ENCODE data around the gene MVB12B.

DNA sequence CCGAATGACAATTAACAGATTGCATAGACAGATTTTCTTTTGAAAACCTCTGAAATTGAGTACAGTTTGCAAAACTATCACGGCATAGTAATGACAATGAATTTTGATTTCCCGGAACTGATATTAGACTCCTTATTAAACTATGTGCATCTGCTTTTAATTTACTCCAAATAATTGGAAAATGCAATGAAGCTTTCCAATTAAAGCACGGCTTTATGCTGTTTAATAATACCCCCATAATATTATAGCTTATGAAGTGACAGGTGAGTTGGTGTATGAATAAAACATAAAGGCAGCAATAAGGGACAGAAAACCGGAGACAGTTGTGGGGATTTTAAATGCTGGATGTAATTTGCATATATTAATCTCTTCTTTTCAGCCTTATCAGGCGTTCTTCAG, 110.6 kb downstream of the MVB12B start:
- TF ChIP-seq MXI1 (IDR thresholded peaks at IDR 0.05; ENCODE audit: borderline replicate concordance, low read depth, low read length) (no peak), CEBPB (IDR thresholded peaks at IDR 0.05; ENCODE audit: low read depth, low read length) (no peak), BHLHE40 (IDR thresholded peaks at IDR 0.05; ENCODE audit: low read depth, low read length) (no peak), CHD1 (IDR thresholded peaks at IDR 0.05; ENCODE audit: low read depth, low read length) (no peak), POLR2A (IDR thresholded peaks at IDR 0.05; ENCODE audit: low read depth, low read length) (no peak), SMC3 (IDR thresholded peaks at IDR 0.05; ENCODE audit: low read depth, low read length) (no peak), RAD21 (IDR thresholded peaks at IDR 0.05; ENCODE audit: low read length) (no peak), RFX5 (IDR thresholded peaks at IDR 0.05; ENCODE audit: low read depth, low read length) (no peak), MAZ (IDR thresholded peaks at IDR 0.05; ENCODE audit: borderline replicate concordance, low read depth, low read length) (no peak)
- TF ChIP-seq, protein P1, sequence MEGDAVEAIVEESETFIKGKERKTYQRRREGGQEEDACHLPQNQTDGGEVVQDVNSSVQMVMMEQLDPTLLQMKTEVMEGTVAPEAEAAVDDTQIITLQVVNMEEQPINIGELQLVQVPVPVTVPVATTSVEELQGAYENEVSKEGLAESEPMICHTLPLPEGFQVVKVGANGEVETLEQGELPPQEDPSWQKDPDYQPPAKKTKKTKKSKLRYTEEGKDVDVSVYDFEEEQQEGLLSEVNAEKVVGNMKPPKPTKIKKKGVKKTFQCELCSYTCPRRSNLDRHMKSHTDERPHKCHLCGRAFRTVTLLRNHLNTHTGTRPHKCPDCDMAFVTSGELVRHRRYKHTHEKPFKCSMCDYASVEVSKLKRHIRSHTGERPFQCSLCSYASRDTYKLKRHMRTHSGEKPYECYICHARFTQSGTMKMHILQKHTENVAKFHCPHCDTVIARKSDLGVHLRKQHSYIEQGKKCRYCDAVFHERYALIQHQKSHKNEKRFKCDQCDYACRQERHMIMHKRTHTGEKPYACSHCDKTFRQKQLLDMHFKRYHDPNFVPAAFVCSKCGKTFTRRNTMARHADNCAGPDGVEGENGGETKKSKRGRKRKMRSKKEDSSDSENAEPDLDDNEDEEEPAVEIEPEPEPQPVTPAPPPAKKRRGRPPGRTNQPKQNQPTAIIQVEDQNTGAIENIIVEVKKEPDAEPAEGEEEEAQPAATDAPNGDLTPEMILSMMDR (conservative IDR thresholded peaks at IDR 0.05; ENCODE audit: low read depth, low read length) = no peak
- TF ChIP-seq, protein P2, sequence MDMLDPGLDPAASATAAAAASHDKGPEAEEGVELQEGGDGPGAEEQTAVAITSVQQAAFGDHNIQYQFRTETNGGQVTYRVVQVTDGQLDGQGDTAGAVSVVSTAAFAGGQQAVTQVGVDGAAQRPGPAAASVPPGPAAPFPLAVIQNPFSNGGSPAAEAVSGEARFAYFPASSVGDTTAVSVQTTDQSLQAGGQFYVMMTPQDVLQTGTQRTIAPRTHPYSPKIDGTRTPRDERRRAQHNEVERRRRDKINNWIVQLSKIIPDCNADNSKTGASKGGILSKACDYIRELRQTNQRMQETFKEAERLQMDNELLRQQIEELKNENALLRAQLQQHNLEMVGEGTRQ (IDR thresholded peaks at IDR 0.05; ENCODE audit: low read depth, low read length) = no peak
